Gastrocnemius medialis (tissue), 4 donors: ENCODE results near the gene LRCH1.

ENCODE experiments used
- CTCF ChIP-seq, 5 experiments: fragments of 450-650 bp in 3 of 5; fragments of 200-600 bp in 2 of 5; sonication (generic) in 2 of 5; IDR thresholded peaks in 4 of 5; conservative IDR thresholded peaks in 1 of 5; 1 replicate in 4 of 5; 2 replicates in 1 of 5; pipeline ENCODE4 v1.5.1; 2016 to 2019; ENCODE audit warnings: antibody characterized with exemption in 5 of 5, mild to moderate bottlenecking in 3 of 5, moderate library complexity in 3 of 5
- POLR2A ChIP-seq, 2 donors: fragments of 450-650 bp; IDR thresholded peaks; one replicate each; pipeline ENCODE4 v1.6.1; 2017; ENCODE audit warnings: antibody characterized with exemption in 2 of 2, mild to moderate bottlenecking in 2 of 2, moderate library complexity in 2 of 2

GRCh38 chr13:46598820-46599180, 45.8 kb downstream of the LRCH1 start:
- TF ChIP-seq CTCF (IDR thresholded peaks at IDR 0.05 in 4 of 5, conservative IDR thresholded peaks at IDR 0.05 in 1 of 5) (no peak), POLR2A (IDR thresholded peaks at IDR 0.05) (no peak)
